Motor neuron (in vitro differentiated cells): Measurements from ENCODE around the gene NME9. TPM values are rescaled to one million over a fixed set of nuclear protein-coding genes. Genes with fewer than 3 reads are reported as not detected.

Experiments
- ATAC-seq, 8 experiments: fragments of 200-7000 bp; cut with Tn5 transposase; replicated peaks in 6 of 8; 2 replicates each; pipeline ENCODE4 v1.8.0; 2021; ENCODE audit warnings: mild to moderate bottlenecking in 8 of 8, moderate library complexity in 8 of 8
- H3K27ac ChIP-seq, 2 donors: fragments of 250-450 bp; sonication (Bioruptor Pico); 2 replicates each; pipeline ENCODE4 v1.9.0; 2021; ENCODE audit warnings: antibody characterized with exemption in 2 of 2, mild to moderate bottlenecking in 2 of 2, moderate library complexity in 1 of 2
- H3K4me1 ChIP-seq, 2 donors: fragments of 250-450 bp; sonication (Bioruptor Pico); replicated peaks in 1 of 2; 2 replicates each; pipeline ENCODE4 v1.6.1; 2021; ENCODE audit warnings: antibody characterized with exemption in 2 of 2, mild to moderate bottlenecking in 2 of 2, moderate library complexity in 1 of 2
- H3K4me3 ChIP-seq, 5 donors: fragments of 250-450 bp; sonication (Bioruptor Pico); 2 replicates each; pipeline ENCODE4 v1.9.0; 2021; ENCODE audit warnings: antibody characterized with exemption in 5 of 5, mild to moderate bottlenecking in 5 of 5, moderate library complexity in 4 of 5
- WGBS, 10 experiments: fragments of 450-650 bp; shearing (Covaris generic); methylation state at CpG; one replicate each; pipeline ENCODE4 v1.0.0; 2022; 5-methylcytosine and 5-hydroxymethylcytosine counted together
- in situ Hi-C, 9 experiments: fragments of 400-800 bp; cut with MboI; loops; one replicate each; pipeline ENCODE4 v1.15.0; 2021; ENCODE audit warnings: low sequenced_read_pairs in 9 of 9, low pct_unique_long_range_greater_than_20kb in 2 of 9; ENCODE audit not compliant: unreplicated experiment in 9 of 9
- total RNA-seq, 8 experiments: library from RNA; unstranded; fragments of 300-600 nt; gene quantifications; 2 replicates each; pipeline versions ENCODE4 v1.2.3 to v1.2.4, GENCODE V29; 2022

Gene NME9
- total RNA-seq, 8 experiments from 2014 or later, result 2.2 to 13.2 (median 3.7) TPM

GRCh38 chr3:138369151-138369900, 39.7 kb upstream of the NME9 start:
- in situ Hi-C loops, result no loop called here
- 87 to 100% (median 89%) methylated on average over 1 to 5 of the region's 8 CpGs; no CpG with 5 or more reads in 3 of the 10 experiments for WGBS, 10 experiments
- no peak overlapping the region for H3K4me3 ChIP-seq
- ATAC-seq, result no peak
- H3K4me1 ChIP-seq, result peaks cover 0 to 15% of the 10 kb centered on the region in 2 donors
- H3K27ac ChIP-seq, result no peak overlapping the region

GRCh38 chr3:138367911-138368310, 38.3 kb upstream of the NME9 start:
- Histone ChIP-seq H3K4me1 (peaks cover 0 to 15% of the 10 kb centered on the region in 2 donors), H3K4me3 (no peak overlapping the region), H3K27ac (no peak overlapping the region)
- in situ Hi-C loops, result no loop called here
- 0 to 63% (median 45%) methylated on average over 1 to 3 of the region's 5 CpGs; no CpG with 5 or more reads in 5 of the 10 experiments for WGBS, 10 experiments
- ATAC-seq, result peak in 7 of 8 experiments; percentile 31 to 78 (median 45)

GRCh38 chr3:138367326-138367850, 37.7 kb upstream of the NME9 start:
- in situ Hi-C loops, result no loop called here
- WGBS, 10 experiments, result 20 to 100% (median 93%) methylated on average over 2 to 5 of the region's 7 CpGs; no CpG with 5 or more reads in 5 of the 10 experiments
- peak in 3 of 8 experiments; percentile 20 to 36 (median 23) for ATAC-seq

GRCh38 chr3:138366006-138366759, 36.5 kb upstream of the NME9 start:
- Histone ChIP-seq H3K4me1 (peaks cover 0 to 22% of the 10 kb centered on the region in 2 donors), H3K4me3 (no peak overlapping the region), H3K27ac (no peak overlapping the region)
- WGBS, 10 experiments, result 38 to 100% (median 74%) methylated on average over 2 to 7 of the region's 8 CpGs
- peak in 3 of 8 experiments; percentile 68 to 74 (median 69) for ATAC-seq
- in situ Hi-C loops, result no loop called here

More at GRCh38 chr3:138367326-138367850, 37.7 kb upstream of the NME9 start:
- Histone ChIP-seq H3K4me3 (no peak overlapping the region), H3K4me1 (peaks cover 0 to 15% of the 10 kb centered on the region in 2 donors), H3K27ac (no peak overlapping the region)

- WGBS, 10 experiments, result 28 to 100% (median 94%) methylated on average over 2 to 4 of the region's 4 CpGs; no CpG with 5 or more reads in 5 of the 10 experiments
- no peak for ATAC-seq
- in situ Hi-C loops, result no loop called here
- Histone ChIP-seq H3K4me3 (no peak overlapping the region), H3K4me1 (peaks cover 0 to 22% of the 10 kb centered on the region in 2 donors), H3K27ac (no peak overlapping the region)
Observed at GRCh38 chr3:138365253-138365555, 35.6 kb upstream of the NME9 start.

- peaks cover 0 to 22% of the 10 kb centered on the region in 2 donors for H3K4me1 ChIP-seq
- in situ Hi-C loops, result no loop called here
- 17 to 100% (median 89%) methylated on average over 1 to 4 of the region's 6 CpGs; no CpG with 5 or more reads in 2 of the 10 experiments for WGBS, 10 experiments
- no peak overlapping the region for H3K27ac ChIP-seq
- no peak overlapping the region for H3K4me3 ChIP-seq
- ATAC-seq, result no peak
Observed at GRCh38 chr3:138364356-138365252, 35.0 kb upstream of the NME9 start.

GRCh38 chr3:138363322-138363721, 33.7 kb upstream of the NME9 start:
- Histone ChIP-seq H3K4me3 (no peak overlapping the region), H3K27ac (no peak overlapping the region), H3K4me1 (peaks cover 0 to 19% of the 10 kb centered on the region in 2 donors)
- 92 to 100% (median 98%) methylated on average over 1 to 4 of the region's 4 CpGs; no CpG with 5 or more reads in 6 of the 10 experiments for WGBS, 10 experiments
- ATAC-seq, result no peak
- in situ Hi-C loops, result no loop called here

GRCh38 chr3:138362538-138362937, 32.9 kb upstream of the NME9 start:
- Histone ChIP-seq H3K4me3 (no peak overlapping the region), H3K4me1 (peaks cover 0 to 12% of the 10 kb centered on the region in 2 donors), H3K27ac (no peak overlapping the region)
- 60 to 100% (median 98%) methylated on average over 1 to 3 of the region's 7 CpGs; no CpG with 5 or more reads in 4 of the 10 experiments for WGBS, 10 experiments
- in situ Hi-C loops, result no loop called here
- ATAC-seq, result peak in 2 of 8 experiments; percentile 31 to 60

- Histone ChIP-seq H3K4me1 (peaks cover 0 to 16% of the 10 kb centered on the region in 2 donors), H3K27ac (peak overlapping the region in 1 of 2 donors; percentile 30), H3K4me3 (no peak overlapping the region)
- WGBS, 10 experiments, result 63 to 100% (median 80%) methylated on average over 1 to 3 of the region's 7 CpGs; no CpG with 5 or more reads in 7 of the 10 experiments
- peak in 3 of 8 experiments; percentile 17 to 39 (median 29) for ATAC-seq
- in situ Hi-C loops, result no loop called here
Observed at GRCh38 chr3:138361561-138361971, 31.9 kb upstream of the NME9 start.

GRCh38 chr3:138360869-138361525, 31.3 kb upstream of the NME9 start:
- in situ Hi-C loops, result no loop called here
- peak overlapping the region in 1 of 2 donors; percentile 30 for H3K27ac ChIP-seq

GRCh38 chr3:138359919-138360868, 30.5 kb upstream of the NME9 start:
- H3K4me1 ChIP-seq, result peaks cover 0 to 16% of the 10 kb centered on the region in 2 donors
- in situ Hi-C loops, result no loop called here
- H3K27ac ChIP-seq, result no peak overlapping the region
- H3K4me3 ChIP-seq, result no peak overlapping the region
- WGBS, 10 experiments, result 80 to 100% (median 95%) methylated on average over 2 to 8 of the region's 15 CpGs; no CpG with 5 or more reads in 4 of the 10 experiments
- ATAC-seq, result peak in 1 of 8 experiments; percentile 36

More at GRCh38 chr3:138360869-138361525, 31.3 kb upstream of the NME9 start:
- Histone ChIP-seq H3K4me1 (peaks cover 0 to 16% of the 10 kb centered on the region in 2 donors), H3K4me3 (no peak overlapping the region)
- ATAC-seq, result peak in 1 of 8 experiments; percentile 9
- WGBS, 10 experiments, result 80 to 100% (median 86%) methylated on average over 1 to 5 of the region's 9 CpGs; no CpG with 5 or more reads in 2 of the 10 experiments
